Measurements from ENCODE around the gene OPCML.

OPCML gene

DNA sequence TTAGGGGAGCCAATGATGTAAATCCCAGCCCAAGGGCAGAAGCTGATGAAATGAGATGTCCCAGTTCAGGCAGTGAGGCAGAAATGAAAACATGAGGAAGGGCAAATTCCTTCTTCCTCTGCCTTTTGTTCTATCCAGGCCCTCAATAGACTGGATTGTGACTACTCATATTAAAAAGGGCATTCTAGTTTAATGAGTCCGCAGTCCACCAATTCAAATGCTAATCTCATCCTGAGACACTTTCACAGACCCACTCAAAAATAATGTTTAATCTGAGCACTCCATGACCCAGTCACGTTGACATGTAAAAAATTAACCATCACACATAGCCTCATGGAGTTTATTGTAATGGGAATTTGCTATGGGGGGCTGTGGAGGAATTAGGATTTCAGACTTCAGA lies 717.9 kb downstream of the OPCML start:
- H3K23ac ChIP-seq (ENCODE audit: low read depth, low read length, poor library complexity), result no peak overlapping the region
- no peak overlapping the region for H3K14ac ChIP-seq (ENCODE audit: low read length)
- no peak overlapping the region for H2BK15ac ChIP-seq (ENCODE audit: low read length)
- H3K4ac ChIP-seq (ENCODE audit: low read length), result no peak overlapping the region
- no peaks in the 10 kb centered on the region for H3K36me3 ChIP-seq (replicated peaks in 1 of 2; ENCODE audit: control insufficient read depth in 2 of 2, insufficient read depth in 2 of 2, low read length in 2 of 2)
- no peak overlapping the region for H4K91ac ChIP-seq (ENCODE audit: low read depth, low read length, poor library complexity)
- no peak overlapping the region for H3K9ac ChIP-seq (ENCODE audit: low read depth, low read length, poor library complexity)
- no peaks in the 10 kb centered on the region for H3K79me1 ChIP-seq (ENCODE audit: low read depth, low read length)
- no peak overlapping the region for H3K27ac ChIP-seq (replicated peaks; ENCODE audit: low read length)
- peaks cover 3% of the 10 kb centered on the region in 2 donors for H3K4me1 ChIP-seq (ENCODE audit: control insufficient read depth in 2 of 2, insufficient read depth in 1 of 2, low read depth in 1 of 2, low read length in 2 of 2)
- H3K4me2 ChIP-seq (ENCODE audit: insufficient read depth, low read length, poor library complexity, severe bottlenecking), result no peak overlapping the region
- WGBS, 2 donors (ENCODE audit: extremely low coverage in 2 of 2, insufficient read length in 2 of 2, insufficient replicate concordance in 1 of 2), result no CpG with 5 or more reads among the region's 2 CpGs
- no peak overlapping the region for H4K8ac ChIP-seq (ENCODE audit: low read depth, low read length)
- no peak overlapping the region for H3K4me3 ChIP-seq (ENCODE audit: low read length in 2 of 2)
- H3K27me3 ChIP-seq (ENCODE audit: control insufficient read depth in 3 of 3, insufficient read depth in 3 of 3, low read depth in 1 of 3, low read length in 3 of 3), result no peaks in the 10 kb centered on the region
- H3K18ac ChIP-seq (ENCODE audit: low read length), result no peak overlapping the region
- H2AK5ac ChIP-seq (ENCODE audit: low read depth, low read length), result no peak overlapping the region
- DNase-seq (ENCODE audit: low spot score), result no peak
- H3K9me3 ChIP-seq (replicated peaks in 1 of 2; ENCODE audit: control insufficient read depth in 2 of 2, insufficient read depth in 1 of 2, low read depth in 1 of 2, low read length in 2 of 2), result no peaks in the 10 kb centered on the region
- no peak overlapping the region for H2BK120ac ChIP-seq (ENCODE audit: low read depth, low read length)
- H2BK12ac ChIP-seq (ENCODE audit: low read length), result no peak overlapping the region
- H2AFZ ChIP-seq (ENCODE audit: low read length), result no peak overlapping the region
- H2BK5ac ChIP-seq (ENCODE audit: low read length), result no peak overlapping the region

DNA sequence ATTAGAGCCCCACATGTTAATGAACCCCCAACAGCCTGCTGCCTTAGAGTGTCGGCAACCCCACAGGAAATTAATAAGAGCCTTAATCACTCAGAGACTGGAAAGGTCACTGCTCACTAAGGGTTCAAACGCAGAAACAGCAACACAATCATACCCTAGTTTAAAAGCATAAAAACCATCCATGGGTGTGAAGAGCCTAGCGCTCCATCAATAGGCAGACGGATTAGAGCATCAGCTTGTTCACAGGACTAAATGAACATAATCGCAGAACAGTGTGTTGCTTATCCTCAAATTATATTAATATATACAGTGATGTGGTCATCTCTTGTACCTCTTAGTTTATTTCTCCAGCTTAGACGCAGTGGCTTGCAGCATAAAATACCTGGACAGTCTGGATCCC lies 720.7 kb downstream of the OPCML start:
- Histone ChIP-seq H2AFZ (ENCODE audit: low read length) (no peak overlapping the region), H3K14ac (ENCODE audit: low read length) (no peak overlapping the region), H3K4me2 (ENCODE audit: insufficient read depth, low read length, poor library complexity, severe bottlenecking) (no peak overlapping the region), H3K36me3 (replicated peaks in 1 of 2; ENCODE audit: control insufficient read depth in 2 of 2, insufficient read depth in 2 of 2, low read length in 2 of 2) (no peaks in the 10 kb centered on the region), H4K8ac (ENCODE audit: low read depth, low read length) (no peak overlapping the region), H3K4me3 (ENCODE audit: low read length in 2 of 2) (no peak overlapping the region), H3K4ac (ENCODE audit: low read length) (no peak overlapping the region), H3K23ac (ENCODE audit: low read depth, low read length, poor library complexity) (no peak overlapping the region), H2BK15ac (ENCODE audit: low read length) (no peak overlapping the region), H3K9me3 (replicated peaks in 1 of 2; ENCODE audit: control insufficient read depth in 2 of 2, insufficient read depth in 1 of 2, low read depth in 1 of 2, low read length in 2 of 2) (no peaks in the 10 kb centered on the region), H3K9ac (ENCODE audit: low read depth, low read length, poor library complexity) (no peak overlapping the region), H3K18ac (ENCODE audit: low read length) (no peak overlapping the region), H4K91ac (ENCODE audit: low read depth, low read length, poor library complexity) (no peak overlapping the region), H3K27ac (replicated peaks; ENCODE audit: low read length) (no peak overlapping the region), H3K4me1 (ENCODE audit: control insufficient read depth in 2 of 2, insufficient read depth in 1 of 2, low read depth in 1 of 2, low read length in 2 of 2) (peaks cover 3% of the 10 kb centered on the region in 2 donors), H2BK120ac (ENCODE audit: low read depth, low read length) (no peak overlapping the region), H2BK12ac (ENCODE audit: low read length) (no peak overlapping the region), H2AK5ac (ENCODE audit: low read depth, low read length) (no peak overlapping the region), H3K27me3 (ENCODE audit: control insufficient read depth in 3 of 3, insufficient read depth in 3 of 3, low read depth in 1 of 3, low read length in 3 of 3) (no peaks in the 10 kb centered on the region), H3K79me1 (ENCODE audit: low read depth, low read length) (no peaks in the 10 kb centered on the region), H2BK5ac (ENCODE audit: low read length) (no peak overlapping the region)
- no peak for DNase-seq (ENCODE audit: low spot score)
- WGBS, 2 donors (ENCODE audit: extremely low coverage in 2 of 2, insufficient read length in 2 of 2, insufficient replicate concordance in 1 of 2), result no CpG with 5 or more reads among the region's 6 CpGs

- no peak overlapping the region for H3K14ac ChIP-seq (ENCODE audit: low read length)
- H3K4ac ChIP-seq (ENCODE audit: low read length), result no peak overlapping the region
- H3K23ac ChIP-seq (ENCODE audit: low read depth, low read length, poor library complexity), result no peak overlapping the region
- no peaks in the 10 kb centered on the region for H3K36me3 ChIP-seq (replicated peaks in 1 of 2; ENCODE audit: control insufficient read depth in 2 of 2, insufficient read depth in 2 of 2, low read length in 2 of 2)
- no peak overlapping the region for H3K18ac ChIP-seq (ENCODE audit: low read length)
- H2BK120ac ChIP-seq (ENCODE audit: low read depth, low read length), result no peak overlapping the region
- H3K27ac ChIP-seq (replicated peaks; ENCODE audit: low read length), result no peak overlapping the region
- peaks cover under 1% of the 10 kb centered on the region in 2 donors for H3K4me1 ChIP-seq (ENCODE audit: control insufficient read depth in 2 of 2, insufficient read depth in 1 of 2, low read depth in 1 of 2, low read length in 2 of 2)
- no peak overlapping the region for H2AFZ ChIP-seq (ENCODE audit: low read length)
- H2BK12ac ChIP-seq (ENCODE audit: low read length), result no peak overlapping the region
- no peak overlapping the region for H3K9ac ChIP-seq (ENCODE audit: low read depth, low read length, poor library complexity)
- H3K4me2 ChIP-seq (ENCODE audit: insufficient read depth, low read length, poor library complexity, severe bottlenecking), result no peak overlapping the region
- H3K9me3 ChIP-seq (replicated peaks in 1 of 2; ENCODE audit: control insufficient read depth in 2 of 2, insufficient read depth in 1 of 2, low read depth in 1 of 2, low read length in 2 of 2), result no peaks in the 10 kb centered on the region
- H2AK5ac ChIP-seq (ENCODE audit: low read depth, low read length), result no peak overlapping the region
- no peak overlapping the region for H2BK5ac ChIP-seq (ENCODE audit: low read length)
- H3K4me3 ChIP-seq (ENCODE audit: low read length in 2 of 2), result no peak overlapping the region
- DNase-seq (ENCODE audit: low spot score), result no peak
- no peak overlapping the region for H2BK15ac ChIP-seq (ENCODE audit: low read length)
- no CpG with 5 or more reads among the region's 6 CpGs for WGBS, 2 donors (ENCODE audit: extremely low coverage in 2 of 2, insufficient read length in 2 of 2, insufficient replicate concordance in 1 of 2)
- H3K79me1 ChIP-seq (ENCODE audit: low read depth, low read length), result no peaks in the 10 kb centered on the region
- H4K8ac ChIP-seq (ENCODE audit: low read depth, low read length), result no peak overlapping the region
- no peak overlapping the region for H4K91ac ChIP-seq (ENCODE audit: low read depth, low read length, poor library complexity)
- no peaks in the 10 kb centered on the region for H3K27me3 ChIP-seq (ENCODE audit: control insufficient read depth in 3 of 3, insufficient read depth in 3 of 3, low read depth in 1 of 3, low read length in 3 of 3)
Observed at GRCh38 chr11:132809070-132809469, 723.2 kb downstream of the OPCML start.

GRCh38 chr11:132804258-132804657 lies 728.0 kb downstream of the OPCML start:
- WGBS, 2 donors (ENCODE audit: extremely low coverage in 2 of 2, insufficient read length in 2 of 2, insufficient replicate concordance in 1 of 2), result no CpG with 5 or more reads among the region's 4 CpGs

More at GRCh38 chr11:132804258-132804657, 728.0 kb downstream of the OPCML start:
- Histone ChIP-seq H3K79me1 (ENCODE audit: low read depth, low read length) (no peaks in the 10 kb centered on the region), H2AFZ (ENCODE audit: low read length) (no peak overlapping the region), H3K4me3 (ENCODE audit: low read length in 2 of 2) (no peak overlapping the region), H3K9me3 (replicated peaks in 1 of 2; ENCODE audit: control insufficient read depth in 2 of 2, insufficient read depth in 1 of 2, low read depth in 1 of 2, low read length in 2 of 2) (no peaks in the 10 kb centered on the region), H3K27ac (replicated peaks; ENCODE audit: low read length) (no peak overlapping the region), H3K23ac (ENCODE audit: low read depth, low read length, poor library complexity) (no peak overlapping the region), H2BK12ac (ENCODE audit: low read length) (no peak overlapping the region), H2BK120ac (ENCODE audit: low read depth, low read length) (no peak overlapping the region), H3K36me3 (replicated peaks in 1 of 2; ENCODE audit: control insufficient read depth in 2 of 2, insufficient read depth in 2 of 2, low read length in 2 of 2) (no peaks in the 10 kb centered on the region), H2BK15ac (ENCODE audit: low read length) (no peak overlapping the region), H3K4ac (ENCODE audit: low read length) (no peak overlapping the region), H2BK5ac (ENCODE audit: low read length) (no peak overlapping the region), H3K9ac (ENCODE audit: low read depth, low read length, poor library complexity) (no peak overlapping the region), H4K8ac (ENCODE audit: low read depth, low read length) (no peak overlapping the region), H2AK5ac (ENCODE audit: low read depth, low read length) (no peak overlapping the region), H4K91ac (ENCODE audit: low read depth, low read length, poor library complexity) (no peak overlapping the region), H3K27me3 (ENCODE audit: control insufficient read depth in 3 of 3, insufficient read depth in 3 of 3, low read depth in 1 of 3, low read length in 3 of 3) (no peaks in the 10 kb centered on the region), H3K14ac (ENCODE audit: low read length) (no peak overlapping the region), H3K18ac (ENCODE audit: low read length) (no peak overlapping the region), H3K4me2 (ENCODE audit: insufficient read depth, low read length, poor library complexity, severe bottlenecking) (no peak overlapping the region), H3K4me1 (ENCODE audit: control insufficient read depth in 2 of 2, insufficient read depth in 1 of 2, low read depth in 1 of 2, low read length in 2 of 2) (peaks cover 0 to 2% of the 10 kb centered on the region in 2 donors)
- DNase-seq (ENCODE audit: low spot score), result no peak
